ENCODE data around the gene HADHA. TPM values are rescaled to one million over a fixed set of nuclear protein-coding genes. Genes with fewer than 3 reads are reported as not detected.

Gene HADHA
- total RNA-seq, 2 experiments from 2014 or later: 108 to 110 TPM

DNA sequence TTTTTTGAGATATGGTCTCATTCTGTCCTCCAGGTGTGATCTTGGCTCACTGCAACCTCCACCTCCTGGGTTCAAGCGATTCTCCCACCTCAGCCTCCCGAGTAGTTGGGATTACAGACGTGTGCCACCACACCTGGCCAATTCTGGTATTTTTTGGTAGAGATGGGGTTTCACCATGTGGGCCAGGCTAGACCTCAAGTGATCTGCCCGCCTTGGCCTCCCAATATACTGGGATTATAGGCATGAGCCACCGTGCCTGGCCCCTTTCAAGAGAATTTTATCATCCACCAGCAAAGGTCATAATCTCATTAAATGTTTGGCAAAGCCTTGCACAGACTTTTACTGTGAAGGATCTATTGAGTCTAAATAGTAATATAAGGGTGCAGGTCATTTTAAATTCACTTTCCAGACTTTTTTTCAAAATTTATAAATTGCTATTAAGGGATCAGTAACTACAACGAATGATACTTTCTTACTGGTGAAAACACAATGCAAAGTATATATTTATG is 2.5 kb downstream of the HADHA start:
- H3K36me3 Mint-ChIP-seq (ENCODE audit: low read depth): peaks cover 24% of the 10 kb centered on the region
- ChIA-PET POLR2A (interaction anchor here (5.7 kb wide), 1 partner anchor 104 kb away, joined by 66 read pairs; the partner anchor contains the start of genes ADGRF3 and SELENOI), CTCF (interaction anchor here (0.6 to 2.1 kb wide), 2 partner anchors 89 to 201 kb away, joined by 3 to 14 read pairs; no protein-coding TSS in a partner anchor)
- peak overlapping the region; percentile 100 for H3K4me3 Mint-ChIP-seq
- H3K27me3 Mint-ChIP-seq: no peaks in the 10 kb centered on the region
- DNase-seq: no peak
- H3K9me3 Mint-ChIP-seq: no peaks in the 10 kb centered on the region
- H3K27ac Mint-ChIP-seq: no peak overlapping the region
- H3K4me1 Mint-ChIP-seq: peaks cover 52% of the 10 kb centered on the region

DNA sequence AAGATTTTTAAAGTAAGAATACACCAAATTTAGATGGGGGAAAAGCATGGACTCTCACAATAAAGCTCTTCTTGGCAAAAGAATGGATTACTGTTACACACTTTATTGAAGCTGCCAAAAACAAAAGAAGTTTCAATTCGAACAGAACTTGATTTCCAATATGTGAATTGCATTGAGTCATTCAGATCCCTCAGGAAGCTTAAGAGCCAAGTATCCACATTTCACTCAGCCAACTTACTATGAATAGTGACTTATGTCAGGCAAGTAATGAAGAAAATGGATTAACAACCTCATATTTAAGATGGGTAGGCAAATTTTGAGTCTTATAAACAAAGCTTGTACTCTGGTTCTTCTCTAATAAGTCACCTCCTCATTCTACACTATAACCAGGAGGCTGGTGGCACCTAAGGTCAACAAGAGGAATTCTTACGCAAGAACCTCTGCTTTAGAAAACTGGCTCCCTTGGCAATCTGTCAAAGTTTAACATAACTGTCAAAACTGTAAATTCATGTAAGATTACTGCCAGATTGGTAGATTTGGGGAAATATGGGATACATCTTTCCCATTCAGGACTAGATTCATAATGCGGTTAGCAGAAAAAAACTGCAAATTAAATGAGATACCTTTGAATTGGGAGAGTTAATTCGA is 6.0 kb downstream of the HADHA start:
- Mint-ChIP-seq H3K4me1 (peaks cover 30% of the 10 kb centered on the region), H3K9me3 (no peaks in the 10 kb centered on the region), H3K4me3 (no peak overlapping the region), H3K27me3 (no peaks in the 10 kb centered on the region), H3K27ac (no peak overlapping the region), H3K36me3 (ENCODE audit: low read depth) (peaks cover 31% of the 10 kb centered on the region)
- ChIA-PET CTCF (no interaction called here), POLR2A (no interaction called here)
- no peak for DNase-seq

DNA sequence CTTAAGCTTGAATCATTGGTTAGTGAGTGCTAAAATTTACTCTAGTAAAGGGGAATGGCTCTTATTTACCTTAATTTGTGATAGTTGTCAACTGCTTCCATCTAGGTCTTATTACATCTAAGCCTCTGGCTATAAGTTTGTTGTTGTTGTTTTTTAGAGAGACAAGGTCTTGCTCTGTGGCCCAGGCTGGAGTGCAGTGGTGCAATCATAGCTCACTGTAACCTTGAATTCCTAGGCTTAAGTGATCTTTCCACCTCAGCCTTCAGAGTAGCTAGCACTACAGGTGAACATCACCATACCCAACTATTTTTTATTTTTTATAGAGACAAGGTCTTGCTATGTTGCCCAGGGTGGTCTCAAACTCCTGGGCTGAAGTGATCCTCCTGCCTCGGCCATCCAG is 6.6 kb downstream of the HADHA start:
- CTCF ChIA-PET: no interaction called here
- Mint-ChIP-seq H3K9me3 (no peaks in the 10 kb centered on the region), H3K4me3 (no peak overlapping the region), H3K36me3 (ENCODE audit: low read depth) (peaks cover 37% of the 10 kb centered on the region), H3K27ac (no peak overlapping the region), H3K4me1 (peaks cover 24% of the 10 kb centered on the region), H3K27me3 (no peaks in the 10 kb centered on the region)
- POLR2A ChIA-PET: no interaction called here
- no peak for DNase-seq

DNA sequence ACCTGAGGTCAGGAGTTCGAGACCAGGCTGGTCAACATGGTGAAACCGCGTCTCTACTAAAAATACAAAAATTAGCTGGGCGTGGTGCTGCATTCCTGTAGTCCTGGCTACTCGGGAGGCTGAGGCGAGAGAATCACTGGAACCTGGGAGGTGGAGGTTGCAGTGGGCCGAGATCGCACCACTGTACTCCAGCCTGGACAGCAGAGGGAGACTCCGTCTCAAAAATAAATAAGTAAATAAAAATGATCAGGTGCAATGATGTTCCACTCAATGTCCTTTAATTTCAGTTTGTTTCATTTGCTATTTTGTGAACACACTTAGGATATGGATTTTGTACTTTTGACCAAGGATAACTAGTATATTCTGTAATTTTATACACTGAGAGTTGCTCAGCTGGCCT is 9.3 kb downstream of the HADHA start:
- POLR2A ChIA-PET: interaction anchor here (0.8 to 3.2 kb wide), 2 partner anchors 9 to 112 kb away, joined by 3 to 13 read pairs; partner anchors contain the start of genes ADGRF3, HADHA and HADHB
- peaks cover 5% of the 10 kb centered on the region for H3K4me1 Mint-ChIP-seq
- no peaks in the 10 kb centered on the region for H3K9me3 Mint-ChIP-seq
- no peak overlapping the region for H3K27ac Mint-ChIP-seq
- H3K36me3 Mint-ChIP-seq (ENCODE audit: low read depth): peaks cover 48% of the 10 kb centered on the region
- no peaks in the 10 kb centered on the region for H3K27me3 Mint-ChIP-seq
- CTCF ChIA-PET: interaction anchor here (0.7 to 1.2 kb wide), 2 partner anchors 18 to 120 kb away, joined by 3 to 4 read pairs; no protein-coding TSS in a partner anchor
- no peak for DNase-seq
- no peak overlapping the region for H3K4me3 Mint-ChIP-seq

DNA sequence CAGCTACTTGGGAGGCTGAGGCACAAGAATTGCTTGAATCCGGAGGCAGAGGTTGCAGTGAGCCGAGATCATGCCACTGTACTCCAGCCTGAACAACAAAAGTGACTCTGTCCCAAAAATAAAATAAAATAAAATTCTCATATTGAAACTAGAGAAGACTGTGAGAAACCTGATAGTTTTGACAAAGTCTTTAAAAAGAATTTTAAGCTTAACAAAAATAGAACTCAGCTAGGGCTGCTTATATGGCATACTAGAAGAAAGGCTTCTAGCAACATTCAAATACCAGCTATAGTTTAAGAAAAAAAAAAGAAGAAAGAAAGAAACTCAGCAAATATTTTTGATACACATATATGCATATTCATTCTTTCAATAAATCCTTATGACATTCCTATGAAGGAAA is 13.6 kb downstream of the HADHA start:
- H3K9me3 Mint-ChIP-seq: no peaks in the 10 kb centered on the region
- ChIA-PET CTCF (interaction anchor here (0.6 to 1.7 kb wide), 2 partner anchors 46 to 1034 kb away, joined by 3 to 4 read pairs; no protein-coding TSS in a partner anchor), POLR2A (no interaction called here)
- no peak overlapping the region for H3K4me3 Mint-ChIP-seq
- DNase-seq: no peak
- H3K27ac Mint-ChIP-seq: no peak overlapping the region
- peaks cover 4% of the 10 kb centered on the region for H3K4me1 Mint-ChIP-seq
- H3K36me3 Mint-ChIP-seq (ENCODE audit: low read depth): peaks cover 68% of the 10 kb centered on the region
- no peaks in the 10 kb centered on the region for H3K27me3 Mint-ChIP-seq

DNA sequence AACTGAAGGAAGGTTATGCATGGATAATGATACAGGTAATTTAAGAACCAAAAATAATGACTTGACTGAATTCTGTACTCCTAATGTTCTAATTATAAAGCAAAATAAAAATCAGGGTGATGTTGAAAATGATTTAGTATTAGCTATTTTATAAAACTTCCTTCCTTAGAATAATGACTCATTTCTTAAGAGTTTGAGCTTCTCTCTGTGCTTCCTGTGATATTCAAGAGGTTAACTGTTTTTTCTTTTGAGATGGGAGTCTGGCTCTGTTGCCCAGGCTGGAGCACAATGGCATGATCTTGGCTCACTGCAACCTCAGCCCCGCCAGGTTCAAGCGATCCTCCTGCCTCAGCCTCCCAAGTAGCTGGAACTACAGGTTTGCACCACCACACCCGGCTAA is 14.8 kb downstream of the HADHA start:
- no peak overlapping the region for H3K27ac Mint-ChIP-seq
- POLR2A ChIA-PET: interaction anchor here (1.4 kb wide), 1 partner anchor 13 kb away, joined by 3 read pairs; no protein-coding TSS in a partner anchor

DNA sequence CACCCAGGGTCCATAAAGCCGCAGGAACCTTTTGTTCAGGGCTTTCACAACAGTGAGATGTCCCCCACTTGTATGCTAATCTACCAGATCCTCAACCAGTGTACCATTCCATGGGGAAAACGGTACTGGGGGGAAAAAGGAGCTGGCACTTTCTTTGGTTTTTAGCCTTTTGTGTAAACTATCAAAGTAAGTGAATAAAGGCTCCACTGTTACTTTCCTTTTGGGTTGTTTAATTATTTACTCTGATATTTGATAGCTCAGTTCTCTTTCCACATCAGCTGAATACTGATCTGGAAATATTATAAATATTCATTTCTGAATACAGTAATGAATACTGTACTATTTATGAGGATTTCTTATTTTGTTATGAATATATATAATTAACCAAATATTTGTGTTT is 20.3 kb downstream of the HADHA start:
- no peaks in the 10 kb centered on the region for H3K27me3 Mint-ChIP-seq
- no peaks in the 10 kb centered on the region for H3K4me1 Mint-ChIP-seq
- ChIA-PET CTCF (no interaction called here), POLR2A (no interaction called here)
- no peak overlapping the region for H3K4me3 Mint-ChIP-seq
- DNase-seq: no peak
- no peaks in the 10 kb centered on the region for H3K9me3 Mint-ChIP-seq
- H3K36me3 Mint-ChIP-seq (ENCODE audit: low read depth): peaks cover 54% of the 10 kb centered on the region
- no peak overlapping the region for H3K27ac Mint-ChIP-seq

More for the DNA sequence above, 14.8 kb downstream of the HADHA start:
- CTCF ChIA-PET: interaction anchor here (0.6 to 1.4 kb wide), 2 partner anchors 16 to 203 kb away, joined by 5 to 7 read pairs; partner anchors contain the start of gene HADHB
- Mint-ChIP-seq H3K9me3 (no peaks in the 10 kb centered on the region), H3K36me3 (ENCODE audit: low read depth) (peaks cover 75% of the 10 kb centered on the region), H3K27me3 (no peaks in the 10 kb centered on the region), H3K4me3 (no peak overlapping the region), H3K4me1 (peaks cover 4% of the 10 kb centered on the region)
- DNase-seq: no peak

DNA sequence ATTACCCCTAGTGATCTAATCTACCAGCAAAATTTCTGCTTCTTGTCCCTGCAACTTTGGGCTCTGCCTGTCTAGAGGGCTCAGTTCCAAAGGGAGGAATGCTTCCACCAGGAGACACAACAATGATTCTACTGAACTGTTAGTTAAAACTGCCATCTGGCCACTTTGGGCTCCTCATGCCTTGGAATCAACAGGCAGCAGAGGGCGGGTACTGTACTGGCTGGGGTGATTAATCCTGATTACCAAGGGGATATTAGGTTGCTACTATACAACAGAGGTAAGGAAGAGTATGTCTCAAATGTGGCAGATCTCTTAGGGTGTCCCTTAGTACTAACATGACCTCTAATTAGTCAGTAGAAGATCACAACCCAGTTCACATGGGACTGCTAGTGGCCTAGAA is 21.4 kb downstream of the HADHA start:
- H3K4me3 Mint-ChIP-seq: no peak overlapping the region
- H3K27ac Mint-ChIP-seq: no peak overlapping the region
- ChIA-PET CTCF (no interaction called here), POLR2A (no interaction called here)
- no peaks in the 10 kb centered on the region for H3K4me1 Mint-ChIP-seq
- no peak for DNase-seq
- H3K36me3 Mint-ChIP-seq (ENCODE audit: low read depth): peaks cover 53% of the 10 kb centered on the region
- H3K9me3 Mint-ChIP-seq: no peaks in the 10 kb centered on the region
- H3K27me3 Mint-ChIP-seq: no peaks in the 10 kb centered on the region

DNA sequence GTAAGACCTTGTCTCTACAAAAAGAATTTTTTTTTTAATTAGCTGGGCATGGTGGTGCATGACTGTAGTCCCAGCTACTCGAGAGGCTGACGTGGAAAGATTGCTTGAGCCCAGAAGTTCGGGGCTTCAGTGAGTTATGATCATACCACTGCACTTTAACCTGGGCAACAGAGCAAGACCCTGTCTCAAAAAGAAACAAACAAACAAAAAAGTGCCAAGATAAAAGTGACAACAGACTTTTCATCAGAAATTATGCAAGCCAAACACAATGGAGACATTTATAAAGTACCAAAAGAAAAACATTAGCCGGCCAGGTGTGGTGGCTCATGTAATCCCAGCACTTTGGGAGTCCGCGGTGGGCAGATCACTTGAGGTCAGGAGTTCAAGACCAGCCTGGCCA is 26.7 kb downstream of the HADHA start:
- CTCF ChIA-PET: no interaction called here
- Mint-ChIP-seq H3K4me3 (no peak overlapping the region), H3K4me1 (no peaks in the 10 kb centered on the region), H3K27me3 (no peaks in the 10 kb centered on the region), H3K9me3 (no peaks in the 10 kb centered on the region), H3K36me3 (ENCODE audit: low read depth) (peaks cover 62% of the 10 kb centered on the region), H3K27ac (no peak overlapping the region)
- DNase-seq: no peak
- POLR2A ChIA-PET: interaction anchor here (0.9 to 2.3 kb wide), 2 partner anchors 18 to 26 kb away, joined by 3 to 6 read pairs; no protein-coding TSS in a partner anchor

DNA sequence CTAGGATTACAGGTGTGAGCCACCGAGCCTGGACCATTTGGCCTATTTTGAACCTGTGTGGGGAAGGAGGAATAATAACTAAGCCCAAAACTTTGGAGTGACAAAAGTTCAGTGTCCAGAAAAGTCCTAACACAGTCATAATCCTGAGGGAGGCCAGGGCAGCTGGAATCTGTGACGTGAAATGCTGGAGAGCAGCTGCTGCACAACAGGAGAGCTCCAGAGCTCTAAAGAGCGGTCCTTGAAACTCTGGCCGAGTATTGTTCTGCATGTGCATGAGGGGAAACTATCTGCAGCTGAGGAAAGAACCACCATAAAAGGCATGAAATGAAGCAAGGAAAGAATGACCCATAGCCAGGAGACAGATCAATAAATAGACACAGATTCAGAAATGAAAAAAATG is 27.8 kb downstream of the HADHA start:
- Mint-ChIP-seq H3K27ac (no peak overlapping the region), H3K36me3 (ENCODE audit: low read depth) (peaks cover 71% of the 10 kb centered on the region), H3K4me3 (no peak overlapping the region), H3K9me3 (no peaks in the 10 kb centered on the region), H3K27me3 (no peaks in the 10 kb centered on the region), H3K4me1 (no peaks in the 10 kb centered on the region)
- CTCF ChIA-PET: interaction anchor here (0.6 kb wide), 1 partner anchor 18 kb away, joined by 3 read pairs; no protein-coding TSS in a partner anchor
- POLR2A ChIA-PET: interaction anchor here (2.3 kb wide), 1 partner anchor 27 kb away, joined by 6 read pairs; no protein-coding TSS in a partner anchor
- no peak for DNase-seq

DNA sequence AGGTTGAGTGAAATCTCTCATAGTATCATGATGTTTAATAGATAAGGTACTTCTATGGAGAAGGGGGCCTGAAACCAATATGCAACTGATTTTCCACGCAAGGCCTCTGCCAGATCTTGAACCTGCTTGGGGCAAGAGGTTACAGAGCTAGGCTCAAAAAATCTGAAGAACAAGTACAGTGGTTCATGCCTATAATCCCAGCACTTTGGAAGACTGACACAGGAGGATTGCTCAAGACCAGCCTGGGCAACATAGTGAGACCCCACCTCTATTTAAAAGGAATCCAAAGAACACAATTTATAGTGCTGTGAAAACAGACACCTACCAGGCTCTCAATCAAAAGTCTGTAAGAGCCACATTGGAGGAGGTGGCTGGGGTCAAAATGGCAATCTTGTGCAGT is 28.6 kb downstream of the HADHA start:
- DNase-seq: no peak
- ChIA-PET CTCF (no interaction called here), POLR2A (interaction anchor here (2.3 kb wide), 1 partner anchor 28 kb away, joined by 6 read pairs; no protein-coding TSS in a partner anchor)
- peaks cover 72% of the 10 kb centered on the region for H3K36me3 Mint-ChIP-seq (ENCODE audit: low read depth)
- no peaks in the 10 kb centered on the region for H3K9me3 Mint-ChIP-seq
- no peak overlapping the region for H3K4me3 Mint-ChIP-seq
- no peaks in the 10 kb centered on the region for H3K27me3 Mint-ChIP-seq
- H3K4me1 Mint-ChIP-seq: no peaks in the 10 kb centered on the region
- H3K27ac Mint-ChIP-seq: no peak overlapping the region

DNA sequence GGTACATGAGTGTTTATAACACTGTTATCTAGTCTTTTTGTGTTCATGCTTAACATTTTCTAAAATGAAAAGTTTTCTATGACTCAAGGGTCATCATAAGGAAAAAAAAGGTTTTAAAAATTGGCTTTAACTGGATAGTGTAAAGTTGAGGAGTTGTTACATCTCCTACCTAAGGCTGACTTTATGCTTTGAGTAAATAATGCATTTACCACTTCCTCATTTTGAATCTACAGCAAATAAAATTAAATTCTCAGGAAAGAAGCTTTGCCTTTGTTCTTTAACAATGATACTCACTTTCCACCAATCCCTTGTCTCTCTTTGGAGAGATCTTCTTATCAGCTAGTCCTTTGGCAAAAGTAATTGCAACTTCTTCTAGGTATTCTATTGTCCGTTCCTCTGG is 29.7 kb downstream of the HADHA start:
- Mint-ChIP-seq H3K9me3 (no peaks in the 10 kb centered on the region), H3K4me1 (no peaks in the 10 kb centered on the region), H3K27ac (no peak overlapping the region), H3K4me3 (no peak overlapping the region), H3K27me3 (no peaks in the 10 kb centered on the region), H3K36me3 (ENCODE audit: low read depth) (peaks cover 70% of the 10 kb centered on the region)
- no peak for DNase-seq
- ChIA-PET CTCF (no interaction called here), POLR2A (no interaction called here)

DNA sequence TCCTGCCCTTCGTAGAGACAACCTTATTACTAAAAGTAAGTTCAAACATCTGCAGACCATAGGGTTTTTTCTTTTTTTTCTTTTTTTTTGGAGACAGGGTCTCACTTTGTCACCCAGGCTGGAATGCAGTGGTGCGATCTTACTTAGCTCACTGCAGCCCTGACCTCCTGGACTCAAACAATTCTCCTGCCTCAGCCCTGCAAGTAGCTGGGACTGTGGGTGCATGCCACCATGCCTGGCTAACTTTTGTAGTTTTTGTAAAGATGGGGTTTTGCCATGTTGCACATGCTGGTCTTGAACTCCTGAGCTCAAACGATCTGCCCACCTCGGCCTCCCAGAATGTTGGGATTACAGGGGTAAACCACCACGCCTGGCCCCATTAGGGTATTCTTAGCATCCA is 32.4 kb downstream of the HADHA start:
- H3K27ac Mint-ChIP-seq: no peak overlapping the region
- no peak overlapping the region for H3K4me3 Mint-ChIP-seq
- CTCF ChIA-PET: no interaction called here
- H3K36me3 Mint-ChIP-seq (ENCODE audit: low read depth): peaks cover 68% of the 10 kb centered on the region
- no peak for DNase-seq
- POLR2A ChIA-PET: no interaction called here
- H3K9me3 Mint-ChIP-seq: no peaks in the 10 kb centered on the region
- H3K27me3 Mint-ChIP-seq: no peaks in the 10 kb centered on the region
- no peaks in the 10 kb centered on the region for H3K4me1 Mint-ChIP-seq

DNA sequence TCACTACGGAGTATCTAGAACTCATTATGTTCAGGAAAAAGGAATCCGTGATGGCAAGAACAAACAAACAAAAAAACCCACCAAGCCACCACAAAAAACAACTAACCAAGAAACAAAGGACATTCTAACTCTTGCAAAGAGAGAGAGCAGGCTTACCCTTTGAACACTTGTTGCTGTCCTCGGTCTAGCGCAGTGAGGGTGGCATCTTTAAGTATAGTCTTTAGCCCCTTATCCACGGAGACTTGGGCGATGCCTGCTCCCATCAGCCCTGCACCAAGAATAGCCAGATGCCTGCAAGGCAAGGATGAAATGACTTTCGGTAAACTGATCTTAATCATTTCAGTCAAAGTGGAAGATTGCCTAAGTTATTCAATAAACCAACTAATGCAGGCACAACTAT is 40.5 kb downstream of the HADHA start:
- no peaks in the 10 kb centered on the region for H3K4me1 Mint-ChIP-seq
- no peak for DNase-seq
- H3K9me3 Mint-ChIP-seq: no peaks in the 10 kb centered on the region
- no peaks in the 10 kb centered on the region for H3K27me3 Mint-ChIP-seq
- H3K36me3 Mint-ChIP-seq (ENCODE audit: low read depth): peaks cover 56% of the 10 kb centered on the region
- POLR2A ChIA-PET: no interaction called here
- no peak overlapping the region for H3K4me3 Mint-ChIP-seq
- no peak overlapping the region for H3K27ac Mint-ChIP-seq
- CTCF ChIA-PET: no interaction called here

All from activated CD4-positive, alpha-beta memory T cell treated with anti-CD3 and anti-CD28 coated beads, Interleukin-2, amount 10 ng/mL, durations not matched to agents 7 days and 5 days (primary cell).